OCI-LY7 (cell line): Measurements from ENCODE around the gene COL13A1.

Experiments used
- EZH2phosphoT487 ChIP-seq: fragments of 200-600 bp; sonication (generic); IDR thresholded peaks from 2 replicates; pipeline ENCODE4 v1.6.1; 2018; ENCODE audit warnings: low read depth, borderline replicate concordance, mild to moderate bottlenecking, mixed run types, antibody characterized with exemption, low read length, moderate library complexity, mixed read lengths
- TF ChIP-seq, protein P1 (sequence below): fragments of 200-600 bp; sonication (generic); conservative IDR thresholded peaks from 2 replicates; pipeline ENCODE4 v1.5.1; 2014; ENCODE audit warnings: mild to moderate bottlenecking, antibody characterized with exemption, low read length, moderate library complexity, mixed read lengths

DNA sequence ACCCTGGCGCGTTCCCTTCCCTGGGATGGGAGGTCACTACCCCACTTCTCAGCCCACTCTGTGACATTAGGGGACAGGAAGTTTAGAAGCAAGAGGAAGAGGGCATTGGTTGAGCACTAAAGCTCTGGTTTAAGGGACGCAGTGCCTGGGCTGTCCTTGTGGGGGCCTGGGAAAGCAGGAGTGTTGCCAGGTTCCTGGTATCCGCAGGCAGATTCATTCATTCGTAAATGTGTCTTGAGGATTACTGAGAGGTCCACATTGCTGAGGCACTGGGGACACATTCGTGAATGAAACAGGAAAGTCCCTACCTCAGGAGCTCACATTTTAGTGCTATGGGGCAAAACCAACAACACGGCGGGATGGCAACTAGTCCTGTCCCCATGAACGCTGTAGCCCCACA lies 69.4 kb downstream of the COL13A1 start:
- TF ChIP-seq, protein P1, sequence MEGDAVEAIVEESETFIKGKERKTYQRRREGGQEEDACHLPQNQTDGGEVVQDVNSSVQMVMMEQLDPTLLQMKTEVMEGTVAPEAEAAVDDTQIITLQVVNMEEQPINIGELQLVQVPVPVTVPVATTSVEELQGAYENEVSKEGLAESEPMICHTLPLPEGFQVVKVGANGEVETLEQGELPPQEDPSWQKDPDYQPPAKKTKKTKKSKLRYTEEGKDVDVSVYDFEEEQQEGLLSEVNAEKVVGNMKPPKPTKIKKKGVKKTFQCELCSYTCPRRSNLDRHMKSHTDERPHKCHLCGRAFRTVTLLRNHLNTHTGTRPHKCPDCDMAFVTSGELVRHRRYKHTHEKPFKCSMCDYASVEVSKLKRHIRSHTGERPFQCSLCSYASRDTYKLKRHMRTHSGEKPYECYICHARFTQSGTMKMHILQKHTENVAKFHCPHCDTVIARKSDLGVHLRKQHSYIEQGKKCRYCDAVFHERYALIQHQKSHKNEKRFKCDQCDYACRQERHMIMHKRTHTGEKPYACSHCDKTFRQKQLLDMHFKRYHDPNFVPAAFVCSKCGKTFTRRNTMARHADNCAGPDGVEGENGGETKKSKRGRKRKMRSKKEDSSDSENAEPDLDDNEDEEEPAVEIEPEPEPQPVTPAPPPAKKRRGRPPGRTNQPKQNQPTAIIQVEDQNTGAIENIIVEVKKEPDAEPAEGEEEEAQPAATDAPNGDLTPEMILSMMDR: no peak
- TF ChIP-seq EZH2phosphoT487: no peak
